ENCODE measurements around the gene CFAP52. TPM values are rescaled to one million over a fixed set of nuclear protein-coding genes. Genes with fewer than 3 reads are reported as not detected.

CFAP52 gene
- total and polyA plus RNA-seq, 2 of the 13 experiments (the other 11 are each of a cell fraction or from before 2014, with no cell fraction given), result not detected

- ChIA-PET CTCF (ENCODE audit: low intra/inter-chr PET ratio, low total read pairs) (no interaction called here), POLR2A (no interaction called here)
- H3K9me3 ChIP-seq (ENCODE audit: low read length), result no peaks in the 10 kb centered on the region
- no peak for ATAC-seq
- no peak overlapping the region for H3K4me2 ChIP-seq (ENCODE audit: low read depth, low read length)
- in situ Hi-C loops (cut with HindIII; ENCODE audit: extremely low pct_ligation_motif_present, low pct_unique_long_range_greater_than_20kb) (no loop called here), intact Hi-C loops (cut with micrococcal nuclease; ENCODE audit: unreplicated experiment) (no loop called here)
- no peaks in the 10 kb centered on the region for H3K79me2 ChIP-seq (ENCODE audit: insufficient read depth, low read length)
- no peak overlapping the region for H3K27ac ChIP-seq (ENCODE audit: extremely low read length, insufficient read depth, low read length)
- H3K9ac ChIP-seq (ENCODE audit: insufficient read depth, low read depth, low read length), result no peak overlapping the region
- H3K27me3 ChIP-seq (ENCODE audit: control insufficient read depth in 1 of 2, insufficient read depth in 2 of 2, low read length in 2 of 2), result no peaks in the 10 kb centered on the region
- peaks cover 18% of the 10 kb centered on the region; the same call in 1 of the 2 replicates for H3K4me1 ChIP-seq (ENCODE audit: insufficient read depth, low read length)
- no peaks in the 10 kb centered on the region for H3K36me3 ChIP-seq (replicated peaks in 1 of 2; ENCODE audit: control insufficient read depth in 1 of 2, insufficient read depth in 2 of 2, low read length in 2 of 2)
- no peak for TF ChIP-seq ZNF446 (CRISPR knock-in tag; IDR thresholded peaks at IDR 0.05)
- no peak for TF ChIP-seq ARID2 (CRISPR knock-in tag; IDR thresholded peaks at IDR 0.05; ENCODE audit: borderline replicate concordance)
- TF ChIP-seq KMT2A (CRISPR knock-in tag; IDR thresholded peaks at IDR 0.05), result no peak
- TF ChIP-seq TBX3 (IDR thresholded peaks at IDR 0.05; ENCODE audit: borderline replicate concordance), result no peak
- no peak for TF ChIP-seq LRRFIP1 (CRISPR knock-in tag; conservative IDR thresholded peaks at IDR 0.05)
- no peak for TF ChIP-seq SKIL (CRISPR knock-in tag; IDR thresholded peaks at IDR 0.05; ENCODE audit: borderline replicate concordance)
- no peak for TF ChIP-seq GABPA (IDR thresholded peaks at IDR 0.05; ENCODE audit: low read depth, low read length)
- TF ChIP-seq GABPA (CRISPR knock-in tag; IDR thresholded peaks at IDR 0.05; ENCODE audit: low read depth), result no peak
- TF ChIP-seq GMEB1 (CRISPR knock-in tag; IDR thresholded peaks at IDR 0.05; ENCODE audit: borderline replicate concordance), result no peak
- no peak for TF ChIP-seq ELK4 (CRISPR knock-in tag; IDR thresholded peaks at IDR 0.05; ENCODE audit: borderline replicate concordance)
- TF ChIP-seq ZFYVE20 (CRISPR knock-in tag; IDR thresholded peaks at IDR 0.05; ENCODE audit: borderline replicate concordance, low read depth), result no peak
- TF ChIP-seq HIVEP1 (CRISPR knock-in tag; IDR thresholded peaks at IDR 0.05), result no peak
- no peak for TF ChIP-seq SRY (CRISPR knock-in tag; IDR thresholded peaks at IDR 0.05)
- TF ChIP-seq ZBTB1 (CRISPR knock-in tag; IDR thresholded peaks at IDR 0.05; ENCODE audit: borderline replicate concordance), result no peak
- no peaks in the 10 kb centered on the region for H4K20me1 ChIP-seq (ENCODE audit: insufficient read depth, low read length)
- H2AFZ ChIP-seq (ENCODE audit: low read length), result no peak overlapping the region
- 78% methylated on average over 12 of the region's 12 CpGs for WGBS (ENCODE audit: low lambda C conversion rate)
- no TSS peak for BruUV-seq (replicated peaks)
- H3K4me3 ChIP-seq (replicated peaks in 1 of 3; ENCODE audit: insufficient read depth in 1 of 3, low read depth in 2 of 3, low read length in 3 of 3), result no peak overlapping the region
- FAIRE-seq, result no peak
- no peak for DNase-seq (ENCODE audit: low spot score)
Measured at GRCh38 chr17:9537177-9537776, 39.2 kb upstream of the CFAP52 start.
